HG02970 (cell line): Measurements from ENCODE around the gene SGSM1.

Experiments
- ATAC-seq: cut with Tn5 transposase; IDR thresholded peaks from one replicate; pipeline ENCODE4 v1.9.1; 2021; ENCODE audit warnings: mild to moderate bottlenecking, moderate library complexity, moderate number of reproducible peaks; ENCODE audit not compliant: unreplicated experiment, low FRiP score

SGSM1 gene, protein sequence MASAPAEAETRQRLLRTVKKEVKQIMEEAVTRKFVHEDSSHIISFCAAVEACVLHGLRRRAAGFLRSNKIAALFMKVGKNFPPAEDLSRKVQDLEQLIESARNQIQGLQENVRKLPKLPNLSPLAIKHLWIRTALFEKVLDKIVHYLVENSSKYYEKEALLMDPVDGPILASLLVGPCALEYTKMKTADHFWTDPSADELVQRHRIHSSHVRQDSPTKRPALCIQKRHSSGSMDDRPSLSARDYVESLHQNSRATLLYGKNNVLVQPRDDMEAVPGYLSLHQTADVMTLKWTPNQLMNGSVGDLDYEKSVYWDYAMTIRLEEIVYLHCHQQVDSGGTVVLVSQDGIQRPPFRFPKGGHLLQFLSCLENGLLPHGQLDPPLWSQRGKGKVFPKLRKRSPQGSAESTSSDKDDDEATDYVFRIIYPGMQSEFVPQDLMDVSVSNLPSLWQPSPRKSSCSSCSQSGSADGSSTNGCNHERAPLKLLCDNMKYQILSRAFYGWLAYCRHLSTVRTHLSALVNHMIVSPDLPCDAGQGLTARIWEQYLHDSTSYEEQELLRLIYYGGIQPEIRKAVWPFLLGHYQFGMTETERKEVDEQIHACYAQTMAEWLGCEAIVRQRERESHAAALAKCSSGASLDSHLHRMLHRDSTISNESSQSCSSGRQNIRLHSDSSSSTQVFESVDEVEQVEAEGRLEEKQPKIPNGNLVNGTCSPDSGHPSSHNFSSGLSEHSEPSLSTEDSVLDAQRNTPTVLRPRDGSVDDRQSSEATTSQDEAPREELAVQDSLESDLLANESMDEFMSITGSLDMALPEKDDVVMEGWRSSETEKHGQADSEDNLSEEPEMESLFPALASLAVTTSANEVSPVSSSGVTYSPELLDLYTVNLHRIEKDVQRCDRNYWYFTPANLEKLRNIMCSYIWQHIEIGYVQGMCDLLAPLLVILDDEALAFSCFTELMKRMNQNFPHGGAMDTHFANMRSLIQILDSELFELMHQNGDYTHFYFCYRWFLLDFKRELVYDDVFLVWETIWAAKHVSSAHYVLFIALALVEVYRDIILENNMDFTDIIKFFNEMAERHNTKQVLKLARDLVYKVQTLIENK

DNA sequence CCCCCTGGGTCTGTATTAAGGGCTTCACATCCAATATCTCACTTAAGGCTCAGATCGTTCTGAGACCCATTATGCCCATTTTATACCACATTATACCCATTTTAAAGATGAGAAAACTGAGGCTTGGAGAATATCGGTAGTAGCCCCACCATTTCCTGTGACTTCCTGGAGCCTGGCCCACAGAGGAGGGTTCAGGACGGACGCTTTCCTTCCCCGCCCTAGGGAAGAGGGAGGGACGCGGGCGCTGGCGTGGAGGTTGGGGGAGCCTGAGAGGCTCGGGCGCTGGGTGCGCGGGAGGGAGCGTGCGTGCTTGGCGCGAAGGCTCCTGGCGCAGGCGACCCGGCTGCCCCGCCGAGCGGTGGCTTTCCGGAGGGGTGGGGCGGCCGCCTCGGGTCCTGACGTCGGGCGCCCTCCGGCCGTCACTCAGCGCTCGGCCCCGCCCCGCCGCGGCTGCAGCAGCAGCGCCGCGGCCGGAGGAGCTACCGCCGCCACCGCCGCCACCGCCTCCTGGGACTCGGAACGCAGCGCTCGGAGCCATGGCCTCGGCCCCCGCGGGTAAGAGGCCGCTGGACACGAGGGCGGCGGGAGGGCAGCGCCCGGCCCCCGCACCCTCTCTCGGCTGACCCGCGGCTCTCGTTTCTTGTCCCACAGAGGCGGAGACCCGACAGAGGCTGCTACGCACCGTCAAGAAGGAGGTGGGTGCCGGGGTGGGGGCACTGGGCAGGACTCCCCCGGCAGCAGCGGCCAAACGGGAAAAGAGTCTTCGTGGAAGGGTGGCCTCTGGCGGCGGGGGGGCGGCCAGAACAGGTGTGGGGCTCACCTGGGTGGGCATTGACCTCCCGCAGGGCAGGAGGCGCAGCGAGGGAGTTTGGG lies at the start of gene SGSM1:
Gene SGSM1, plus strand, starts transcription at position 422 of the 873 bp plus-strand sequence. Its CDS starts 115 bp downstream, at position 537.
- ATAC-seq: no peak

DNA sequence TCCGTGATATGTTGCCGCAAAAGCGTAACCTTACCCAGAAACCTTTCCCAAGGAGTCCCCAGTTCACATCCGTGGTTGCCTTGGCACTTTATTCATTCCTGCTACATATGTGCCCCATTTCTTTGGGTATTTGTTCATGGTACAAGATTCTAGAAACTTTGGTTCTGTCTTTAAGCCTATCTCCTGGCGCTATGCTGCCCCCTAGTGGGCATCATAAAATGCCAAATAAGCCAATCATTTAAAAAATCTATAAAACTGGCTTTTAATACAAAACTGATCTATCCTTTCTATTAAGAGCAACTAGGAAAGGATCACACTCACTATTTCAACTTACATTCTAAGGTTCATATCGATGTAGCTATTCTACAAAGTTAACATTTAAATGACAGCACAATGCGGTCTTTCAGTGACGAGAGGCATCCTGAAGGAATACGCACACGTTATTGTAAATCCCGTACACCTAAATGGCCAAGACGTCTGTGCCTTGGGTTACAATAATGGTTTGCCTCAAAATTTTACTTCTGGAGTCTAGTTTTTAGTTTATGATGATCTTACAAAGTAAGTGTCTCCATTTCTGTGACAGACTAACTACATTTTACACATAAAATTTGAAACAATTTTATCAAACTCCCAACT lies 47.7 kb upstream of the SGSM1 start:
- no peak for ATAC-seq

DNA sequence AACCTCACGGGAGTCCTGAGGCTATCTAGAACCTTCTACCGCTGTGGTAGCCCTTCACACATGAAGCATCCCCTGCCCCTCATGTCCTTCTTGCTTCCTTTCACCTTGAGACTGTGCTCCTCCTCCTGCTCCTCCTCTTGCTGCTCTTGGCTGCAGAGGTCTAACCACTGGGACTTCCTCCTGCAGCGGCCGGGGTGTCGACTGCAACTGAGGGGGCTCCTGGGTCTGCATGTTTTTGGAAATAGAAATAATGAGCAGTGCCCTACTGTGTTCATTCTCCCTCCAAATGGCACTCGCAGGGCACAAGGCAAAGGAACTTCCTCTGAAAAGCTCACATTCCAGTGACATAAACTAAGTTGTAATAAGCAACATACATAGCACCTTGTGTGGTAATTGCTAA lies 46.2 kb upstream of the SGSM1 start:
- no peak for ATAC-seq

DNA sequence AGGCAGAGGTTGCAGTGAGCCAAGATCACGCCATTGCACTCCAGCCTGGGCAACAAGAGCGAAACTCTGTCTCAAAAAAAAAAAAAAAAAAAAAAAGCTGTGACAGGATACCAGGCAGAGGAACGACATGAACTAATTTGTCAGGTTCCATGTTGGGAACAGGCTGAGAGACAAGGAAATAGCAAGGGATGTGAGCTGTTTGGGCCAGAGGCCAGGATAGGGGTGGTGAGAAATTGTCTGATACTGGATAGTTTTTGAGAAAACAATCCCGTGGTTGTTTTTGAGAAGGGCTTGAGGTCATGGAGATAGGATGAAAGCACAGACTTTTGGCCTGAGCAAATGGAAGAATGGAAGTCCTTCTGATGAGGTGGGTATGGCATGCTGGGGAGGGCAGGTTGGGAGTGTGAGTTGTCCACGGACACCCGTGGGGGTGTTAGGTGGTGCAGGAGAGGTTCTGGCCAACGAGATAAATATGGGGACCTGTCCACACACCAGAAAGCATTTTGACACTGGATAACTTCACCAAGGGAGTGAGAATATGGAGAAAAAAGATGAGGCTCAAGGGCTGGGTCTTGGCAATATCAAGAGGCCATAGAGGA lies 45.2 kb upstream of the SGSM1 start:
- ATAC-seq: no peak

DNA sequence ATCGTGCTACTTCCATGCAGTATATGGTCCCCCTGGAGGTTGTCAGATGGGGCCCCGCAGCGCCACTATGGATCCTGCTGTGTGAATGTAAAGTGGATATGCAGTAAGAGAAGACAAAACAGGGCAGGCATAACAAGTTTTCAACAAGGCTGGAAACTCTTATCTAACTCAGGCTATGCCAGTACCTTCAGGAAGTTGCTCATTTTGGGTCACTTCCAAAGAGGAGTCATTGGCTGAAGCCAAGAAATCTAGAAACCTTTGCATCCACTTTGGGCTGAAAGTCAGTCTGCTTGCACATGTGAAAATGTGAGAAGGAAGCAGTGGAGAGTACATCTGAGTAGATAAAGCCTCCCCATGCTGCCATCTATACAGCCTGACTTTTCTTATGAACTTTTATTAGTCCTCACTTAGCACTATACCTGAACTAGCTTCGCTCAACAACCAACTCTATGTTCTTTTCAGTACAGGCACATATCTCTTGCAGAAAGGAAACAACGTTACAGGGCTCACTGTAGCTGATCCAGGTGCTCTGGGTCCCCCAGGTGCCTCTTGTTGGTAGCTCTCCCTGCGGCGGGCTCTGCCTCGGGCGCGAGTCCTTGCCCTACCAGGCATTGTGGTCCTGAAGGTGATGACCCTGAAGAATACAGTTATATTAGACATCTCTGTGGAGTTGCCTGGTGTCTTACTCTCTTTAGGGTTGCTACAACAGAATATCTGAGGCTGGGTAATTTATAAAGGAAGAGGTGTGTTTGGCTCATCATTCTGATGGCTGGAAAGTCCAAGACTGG lies 43.9 kb upstream of the SGSM1 start:
- no peak for ATAC-seq

DNA sequence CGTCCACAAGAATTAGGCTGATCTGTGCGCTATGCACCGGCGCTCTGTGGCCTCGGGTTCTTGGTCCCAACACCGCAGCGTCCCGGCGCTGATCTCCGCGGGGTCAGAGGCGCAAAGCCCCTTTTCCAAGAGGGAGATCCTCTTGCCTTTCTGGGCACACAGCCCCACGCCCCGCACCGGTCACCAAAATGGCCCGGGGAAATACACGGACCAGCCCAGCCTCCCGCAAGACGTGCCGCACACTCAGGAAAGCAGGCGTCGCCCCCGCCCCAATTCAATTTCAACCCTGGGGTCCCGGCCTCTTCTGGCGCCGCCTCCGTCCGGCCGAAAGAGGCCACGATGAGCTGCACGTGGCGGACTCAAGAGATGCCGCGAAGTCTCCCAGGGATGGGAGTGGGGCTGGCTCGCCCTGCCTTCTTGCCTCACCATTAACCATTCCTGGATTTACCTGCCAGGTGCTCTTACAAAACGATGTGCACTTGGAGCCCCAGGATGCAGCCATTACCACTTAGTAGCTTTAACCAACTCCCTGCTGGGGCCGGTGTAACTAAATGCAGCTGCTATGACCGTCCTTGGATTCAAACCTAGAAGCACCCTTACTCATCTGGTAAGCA lies 42.0 kb upstream of the SGSM1 start:
- no peak for ATAC-seq

DNA sequence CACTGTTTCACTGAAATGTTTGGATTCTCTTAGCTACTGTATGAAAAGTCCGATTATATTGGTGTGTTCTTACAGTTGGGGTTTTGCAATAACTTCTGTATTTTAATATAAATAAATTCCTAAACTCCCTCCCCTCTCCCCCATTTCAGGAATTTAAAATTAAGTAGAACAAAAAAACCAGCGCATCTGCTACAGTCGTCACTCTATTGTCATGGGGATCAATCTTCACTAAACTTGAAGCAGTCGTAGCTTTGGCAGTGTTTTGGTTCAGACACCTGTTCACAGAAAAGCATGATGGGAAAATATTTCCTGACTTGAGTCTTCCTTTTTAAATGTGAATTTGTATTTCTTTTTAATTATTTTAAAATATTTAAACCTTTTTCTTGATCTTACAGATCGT lies 40.8 kb upstream of the SGSM1 start:
- ATAC-seq: no peak

DNA sequence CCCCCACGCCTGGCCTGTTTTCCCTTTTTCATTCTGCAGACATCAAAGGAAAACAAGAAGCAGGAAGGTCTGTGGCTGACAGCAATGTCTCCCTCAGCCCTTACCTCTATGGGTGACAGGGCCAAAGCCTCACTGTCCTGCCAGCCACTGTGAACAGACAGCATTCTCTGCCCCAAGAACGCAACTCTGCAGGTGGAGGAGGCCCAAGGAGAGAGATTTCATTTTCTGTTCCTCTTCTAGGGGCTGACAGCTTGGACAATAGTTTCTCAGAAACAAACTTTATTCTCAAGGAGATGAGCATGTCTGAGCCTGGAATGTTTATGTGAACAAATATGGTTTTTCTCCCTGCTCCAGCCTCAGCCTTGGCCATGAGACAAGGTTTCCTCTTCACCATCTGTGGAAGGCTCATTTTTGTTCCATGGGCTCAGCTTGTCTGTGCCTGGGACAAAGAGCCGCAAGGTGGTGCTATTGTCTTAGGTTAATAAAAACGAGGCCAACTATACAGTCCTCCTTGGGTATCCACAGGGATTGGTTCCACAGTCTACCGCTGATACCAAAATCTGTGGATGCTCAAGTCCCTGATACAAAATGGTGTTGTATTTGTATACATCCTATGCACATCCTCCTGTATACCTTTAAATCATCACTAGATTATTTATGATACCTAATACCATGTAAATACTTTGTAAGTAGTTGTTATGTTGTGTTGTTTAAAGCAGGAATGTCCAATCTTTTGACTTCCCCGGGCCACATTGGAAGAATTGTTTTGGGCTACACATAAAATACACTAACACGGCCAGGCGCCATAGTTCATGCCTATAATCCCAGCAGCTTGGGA lies 37.3 kb upstream of the SGSM1 start:
- no peak for ATAC-seq

DNA sequence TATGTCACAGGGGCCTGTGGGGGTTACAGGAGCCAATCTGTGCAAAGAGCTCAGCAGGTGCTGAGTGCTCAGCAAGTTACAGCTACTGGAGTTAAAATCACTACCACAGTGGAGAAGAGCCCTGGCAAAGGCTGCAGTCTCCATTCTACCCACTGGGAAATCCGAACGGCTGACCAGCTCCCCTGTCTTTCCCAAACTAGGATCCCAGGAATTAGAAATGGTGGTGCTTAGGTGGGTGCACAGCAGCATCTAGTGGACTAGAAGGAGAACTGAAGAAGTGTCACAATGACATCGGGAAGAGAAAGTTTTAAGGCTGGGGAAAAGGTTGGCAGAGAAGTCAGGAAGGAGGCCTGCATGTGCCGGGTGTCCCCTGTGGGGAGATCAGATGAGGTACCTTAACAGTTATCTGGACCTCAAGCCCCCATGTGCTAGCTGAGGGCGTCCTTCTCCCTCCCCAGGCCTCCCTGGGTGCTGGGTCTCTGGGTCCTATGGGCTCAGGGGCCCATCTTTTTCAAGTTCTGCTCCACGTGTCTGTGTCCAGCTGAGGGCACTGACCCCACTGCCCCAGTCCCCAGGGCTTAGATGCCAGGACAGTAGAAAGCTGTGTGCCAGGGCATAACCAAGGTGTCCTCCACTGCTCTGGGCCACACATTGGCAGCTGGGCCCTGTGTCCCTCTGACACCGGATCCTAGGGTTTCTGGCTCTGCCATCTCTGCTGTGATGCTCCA lies 33.4 kb upstream of the SGSM1 start:
- no peak for ATAC-seq

DNA sequence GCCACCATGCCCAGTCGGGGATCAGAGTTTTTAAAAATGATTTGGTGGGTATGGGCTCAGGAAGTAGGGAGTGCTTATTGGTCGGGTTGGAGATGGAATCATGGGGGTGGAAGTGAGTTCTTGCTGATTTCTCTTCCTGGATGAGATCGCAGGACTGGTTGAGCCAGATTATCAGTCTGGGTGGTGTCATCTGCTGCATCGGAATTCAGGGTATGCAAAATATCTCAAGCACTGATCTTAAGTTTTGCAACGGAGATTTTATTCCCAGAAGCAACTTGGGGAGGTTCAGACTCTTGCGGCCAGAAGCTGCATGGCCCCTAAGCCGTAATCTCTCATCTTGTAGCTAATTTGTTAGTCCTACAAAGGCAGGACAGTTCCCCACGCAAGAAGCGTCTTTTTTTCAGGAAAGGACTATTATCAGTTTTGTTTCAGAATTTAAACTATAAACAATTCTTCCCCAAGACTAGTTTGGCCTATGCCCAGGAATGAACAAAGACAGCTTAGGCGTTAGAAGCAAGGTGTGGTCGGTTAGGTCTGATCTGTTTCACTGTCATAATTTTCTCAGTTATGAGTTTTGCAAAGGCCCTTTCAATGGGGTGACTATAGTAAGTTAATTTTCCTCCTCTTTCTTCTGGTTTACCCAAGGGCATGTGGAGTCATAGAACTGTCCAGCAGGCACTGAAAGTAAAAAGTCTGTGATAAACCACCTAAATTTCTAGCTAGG lies 30.1 kb upstream of the SGSM1 start:
- ATAC-seq: no peak

DNA sequence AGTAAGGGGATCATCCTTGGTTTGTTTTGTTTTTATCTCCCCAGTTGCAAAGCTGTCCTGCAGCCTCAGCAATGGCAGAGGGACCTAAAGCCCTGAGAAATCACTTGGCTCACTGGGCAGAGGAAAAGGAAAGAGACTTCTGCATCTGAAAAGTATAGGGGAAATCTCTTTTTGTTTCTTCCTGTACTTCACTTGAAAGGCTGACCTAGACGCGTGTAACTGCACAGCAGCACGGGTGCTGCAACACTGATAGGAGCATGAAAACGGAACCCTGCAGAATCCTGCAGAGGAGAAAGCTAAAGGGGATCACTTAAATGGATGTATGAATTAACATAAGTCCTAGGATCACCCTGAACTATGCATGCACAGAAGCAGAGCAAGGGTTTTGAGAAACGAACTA lies 29.5 kb upstream of the SGSM1 start:
- no peak for ATAC-seq

DNA sequence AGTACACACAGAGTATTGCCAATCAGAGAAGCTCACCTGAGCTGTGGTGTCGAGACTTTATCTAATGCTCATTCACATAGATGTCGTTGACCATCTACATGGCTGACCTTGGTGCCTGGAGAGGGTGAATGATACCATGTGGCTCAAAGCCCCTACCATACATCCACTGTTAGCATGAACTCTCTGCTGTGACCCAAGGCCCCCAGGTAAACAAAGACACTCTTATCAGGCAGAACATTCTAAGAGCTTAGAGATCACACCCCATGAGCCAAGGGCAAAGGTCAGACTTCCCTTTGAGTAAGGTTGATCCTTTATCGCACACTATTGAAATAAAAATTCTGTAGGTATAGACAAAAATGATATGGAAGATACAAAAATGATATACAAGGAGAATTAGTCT lies 16.5 kb upstream of the SGSM1 start:
- no peak for ATAC-seq

DNA sequence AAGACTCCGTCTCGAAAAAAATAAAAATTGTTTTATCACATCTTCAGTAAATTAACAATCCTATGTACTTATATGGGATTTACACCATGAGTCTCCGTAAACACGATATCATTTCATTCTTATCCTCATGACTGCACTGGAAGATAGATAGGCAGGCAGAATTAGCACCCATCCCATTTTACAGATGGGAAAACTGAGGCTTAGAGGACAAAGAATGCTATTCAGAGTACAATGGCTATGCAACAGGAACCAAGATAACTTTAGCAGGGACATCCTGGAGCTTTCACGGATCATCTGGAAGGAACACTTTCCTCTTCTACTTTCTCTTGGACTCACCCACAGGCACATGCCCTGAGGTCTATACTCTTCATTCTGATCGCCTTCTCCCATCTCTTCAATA lies 14.6 kb upstream of the SGSM1 start:
- ATAC-seq: no peak

DNA sequence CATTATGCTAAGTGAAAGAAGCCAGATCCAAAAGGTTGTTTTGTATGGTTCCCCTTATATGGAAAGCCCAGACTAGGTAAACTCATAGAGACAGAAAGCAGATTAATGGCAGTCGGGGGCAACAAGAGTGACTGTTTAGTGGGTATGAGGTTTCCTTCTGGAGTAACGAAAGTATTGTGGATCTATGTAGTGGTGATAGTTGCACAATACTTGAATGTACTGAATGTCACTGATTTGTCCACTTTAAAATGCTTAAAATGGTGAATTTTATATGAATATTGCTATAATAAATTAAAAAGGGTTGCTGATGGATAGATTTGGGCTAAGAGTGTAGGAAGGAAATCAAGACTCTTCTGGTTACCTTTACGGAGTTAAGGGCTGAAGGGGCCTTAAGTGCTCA lies 10.0 kb upstream of the SGSM1 start:
- no peak for ATAC-seq

DNA sequence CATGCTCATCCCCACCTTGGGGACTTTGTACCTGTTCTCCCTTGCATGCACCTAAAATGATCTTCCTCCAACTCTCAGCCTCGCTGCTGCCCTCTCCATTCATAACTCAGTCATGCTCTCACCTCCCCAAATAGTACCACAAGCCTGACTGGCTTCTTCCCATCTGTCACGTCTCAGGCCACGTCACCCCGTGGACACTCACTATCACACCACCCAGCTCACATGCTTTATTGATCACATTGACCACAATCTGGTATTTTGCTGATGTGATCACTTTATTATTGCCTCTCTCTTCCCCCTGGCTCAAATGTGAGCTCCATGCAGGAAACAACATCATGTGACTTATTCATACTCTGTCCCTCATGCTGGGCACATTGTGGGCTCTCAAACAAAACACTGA lies 9.2 kb upstream of the SGSM1 start:
- no peak for ATAC-seq

DNA sequence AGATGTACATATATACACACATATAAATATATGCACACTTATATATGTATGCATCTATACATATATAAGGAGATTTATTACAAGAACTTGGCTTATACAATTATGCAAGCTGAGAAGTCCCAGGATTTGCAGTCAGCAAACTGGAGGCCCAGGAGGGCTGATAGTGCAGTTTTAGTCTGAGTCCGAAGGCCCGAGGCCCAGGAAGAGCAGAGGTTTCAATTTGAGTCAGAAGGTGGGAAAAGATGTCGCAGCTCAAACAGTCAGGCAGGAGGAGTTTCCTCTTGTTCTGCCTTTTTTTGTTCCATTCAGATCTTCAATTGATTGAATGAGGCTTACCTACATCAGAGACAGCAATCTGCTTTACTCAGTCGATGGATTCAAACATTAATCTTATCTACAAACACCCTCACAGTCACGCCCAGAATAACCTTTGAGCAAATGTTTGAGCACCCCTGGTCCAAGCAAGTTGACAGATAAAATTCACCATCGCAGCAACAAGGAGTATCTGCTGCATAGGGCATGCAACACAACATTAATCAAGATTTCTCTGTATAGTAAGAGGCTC lies 4.0 kb upstream of the SGSM1 start:
- no peak for ATAC-seq
